Muscle layer of colon (tissue), 2 donors: ENCODE measurements around the gene EDA.

Source experiments
- H3K27ac ChIP-seq: one replicate; pipeline ENCODE4 v1.7.0; 2013; ENCODE audit warnings: low read depth, mild to moderate bottlenecking, low read length, moderate library complexity
- H3K27me3 ChIP-seq, 2 donors: one replicate each; pipeline ENCODE4 v1.7.0; 2013; ENCODE audit warnings: low read length in 2 of 2, mild to moderate bottlenecking in 2 of 2; ENCODE audit not compliant: insufficient read depth in 2 of 2, control insufficient read depth in 1 of 2
- H3K36me3 ChIP-seq: one replicate; pipeline ENCODE4 v1.7.0; 2013; ENCODE audit warnings: mild to moderate bottlenecking, low read length; ENCODE audit not compliant: insufficient read depth
- H3K4me1 ChIP-seq: one replicate; pipeline ENCODE4 v1.7.0; 2013; ENCODE audit warnings: mild to moderate bottlenecking, low read length; ENCODE audit not compliant: insufficient read depth
- H3K4me3 ChIP-seq, 2 donors: one replicate each; pipeline ENCODE4 v1.7.0; 2013; ENCODE audit warnings: low read length in 2 of 2, low read depth in 1 of 2, mild to moderate bottlenecking in 1 of 2, moderate library complexity in 1 of 2
- H3K9ac ChIP-seq: one replicate; pipeline ENCODE4 v1.7.0; 2013; ENCODE audit warnings: low read length
- H3K9me3 ChIP-seq: one replicate; pipeline ENCODE4 v1.7.0; 2013; ENCODE audit warnings: mild to moderate bottlenecking, low read length
- donor health status: abdominal sarcoma.
- donor health status: Adenocarcinoma of cecum.

EDA gene

GRCh38 chrX:69615779-69616456 is at the start of gene EDA:
Gene EDA, plus strand, starts transcription at chrX:69616113.
- no peak within 1 kb of the TSS for H3K9ac ChIP-seq
- no peaks in the 10 kb centered on the region for H3K36me3 ChIP-seq
- peaks cover 0 to 21% of the 10 kb centered on the region in 2 donors for H3K27me3 ChIP-seq
- H3K9me3 ChIP-seq: no peaks in the 10 kb centered on the region
- no peak within 1 kb of the TSS for H3K27ac ChIP-seq
- no peaks in the 10 kb centered on the region for H3K4me1 ChIP-seq
- H3K4me3 ChIP-seq: peak within 1 kb of the TSS; percentile 43 to 61

- no peak overlapping the region for H3K9ac ChIP-seq
- no peaks in the 10 kb centered on the region for H3K4me1 ChIP-seq
- H3K27ac ChIP-seq: no peak overlapping the region
- no peaks in the 10 kb centered on the region for H3K27me3 ChIP-seq
- H3K4me3 ChIP-seq: no peak overlapping the region
- peaks cover 8% of the 10 kb centered on the region for H3K9me3 ChIP-seq
- H3K36me3 ChIP-seq: no peaks in the 10 kb centered on the region
Observed at GRCh38 chrX:69568828-69569227, 47.1 kb upstream of the EDA start.

- Histone ChIP-seq H3K9me3 (no peaks in the 10 kb centered on the region), H3K27ac (no peak overlapping the region), H3K27me3 (no peaks in the 10 kb centered on the region), H3K9ac (no peak overlapping the region), H3K36me3 (no peaks in the 10 kb centered on the region), H3K4me3 (no peak overlapping the region), H3K4me1 (no peaks in the 10 kb centered on the region)
Observed at GRCh38 chrX:69597399-69597798, 18.5 kb upstream of the EDA start.

- no peak overlapping the region for H3K4me3 ChIP-seq
- H3K4me1 ChIP-seq: no peaks in the 10 kb centered on the region
- no peaks in the 10 kb centered on the region for H3K9me3 ChIP-seq
- H3K27me3 ChIP-seq: no peaks in the 10 kb centered on the region
- no peak overlapping the region for H3K27ac ChIP-seq
- no peak overlapping the region for H3K9ac ChIP-seq
- no peaks in the 10 kb centered on the region for H3K36me3 ChIP-seq
Observed at GRCh38 chrX:69600182-69600581, 15.7 kb upstream of the EDA start.

GRCh38 chrX:69603566-69604194 is 12.2 kb upstream of the EDA start:
- H3K4me3 ChIP-seq: no peak overlapping the region
- no peaks in the 10 kb centered on the region for H3K4me1 ChIP-seq
- no peaks in the 10 kb centered on the region for H3K9me3 ChIP-seq
- H3K27me3 ChIP-seq: peaks cover 0 to 6% of the 10 kb centered on the region in 2 donors
- H3K36me3 ChIP-seq: no peaks in the 10 kb centered on the region
- H3K9ac ChIP-seq: no peak overlapping the region
- no peak overlapping the region for H3K27ac ChIP-seq

GRCh38 chrX:69605521-69605920 is 10.4 kb upstream of the EDA start:
- H3K9me3 ChIP-seq: no peaks in the 10 kb centered on the region
- H3K27me3 ChIP-seq: peaks cover 0 to 6% of the 10 kb centered on the region in 2 donors
- H3K4me1 ChIP-seq: no peaks in the 10 kb centered on the region
- no peaks in the 10 kb centered on the region for H3K36me3 ChIP-seq
- H3K9ac ChIP-seq: no peak overlapping the region
- H3K27ac ChIP-seq: no peak overlapping the region
- no peak overlapping the region for H3K4me3 ChIP-seq

- H3K27ac ChIP-seq: no peak overlapping the region
- no peaks in the 10 kb centered on the region for H3K4me1 ChIP-seq
- no peaks in the 10 kb centered on the region for H3K9me3 ChIP-seq
- H3K36me3 ChIP-seq: no peaks in the 10 kb centered on the region
- no peak overlapping the region for H3K4me3 ChIP-seq
- H3K9ac ChIP-seq: no peak overlapping the region
- H3K27me3 ChIP-seq: peaks cover 0 to 6% of the 10 kb centered on the region in 2 donors
Observed at GRCh38 chrX:69607616-69608015, 8.3 kb upstream of the EDA start.

- Histone ChIP-seq H3K4me1 (no peaks in the 10 kb centered on the region), H3K36me3 (no peaks in the 10 kb centered on the region), H3K9me3 (no peaks in the 10 kb centered on the region), H3K4me3 (no peak overlapping the region), H3K27me3 (peaks cover 0 to 21% of the 10 kb centered on the region in 2 donors), H3K9ac (no peak overlapping the region), H3K27ac (no peak overlapping the region)
Observed at GRCh38 chrX:69613946-69614345, 2.0 kb upstream of the EDA start.

- Histone ChIP-seq H3K4me1 (no peaks in the 10 kb centered on the region), H3K27me3 (peaks cover 0 to 21% of the 10 kb centered on the region in 2 donors), H3K9ac (no peak overlapping the region), H3K36me3 (no peaks in the 10 kb centered on the region), H3K27ac (no peak overlapping the region), H3K9me3 (no peaks in the 10 kb centered on the region), H3K4me3 (no peak overlapping the region)
Observed at GRCh38 chrX:69614886-69615285, 1.0 kb upstream of the EDA start.

- Histone ChIP-seq H3K4me3 (peak overlapping the region; percentile 8 to 28), H3K9me3 (no peaks in the 10 kb centered on the region), H3K9ac (no peak overlapping the region), H3K27ac (no peak overlapping the region), H3K27me3 (peaks cover 0 to 21% of the 10 kb centered on the region in 2 donors), H3K36me3 (no peaks in the 10 kb centered on the region), H3K4me1 (no peaks in the 10 kb centered on the region)
Observed at GRCh38 chrX:69615342-69615741, 571 bp upstream of the EDA start.

- Histone ChIP-seq H3K4me3 (peak overlapping the region; percentile 43 to 61), H3K4me1 (no peaks in the 10 kb centered on the region), H3K9ac (no peak overlapping the region), H3K27me3 (peaks cover 0 to 21% of the 10 kb centered on the region in 2 donors), H3K27ac (no peak overlapping the region), H3K9me3 (no peaks in the 10 kb centered on the region), H3K36me3 (no peaks in the 10 kb centered on the region)
Observed at GRCh38 chrX:69616457-69617203, 717 bp downstream of the EDA start.
